ENCODE results near the gene ADK.
A peak's percentile ranks its signal among the peaks of the same experiment; 100 is the strongest.

Gene ADK

DNA sequence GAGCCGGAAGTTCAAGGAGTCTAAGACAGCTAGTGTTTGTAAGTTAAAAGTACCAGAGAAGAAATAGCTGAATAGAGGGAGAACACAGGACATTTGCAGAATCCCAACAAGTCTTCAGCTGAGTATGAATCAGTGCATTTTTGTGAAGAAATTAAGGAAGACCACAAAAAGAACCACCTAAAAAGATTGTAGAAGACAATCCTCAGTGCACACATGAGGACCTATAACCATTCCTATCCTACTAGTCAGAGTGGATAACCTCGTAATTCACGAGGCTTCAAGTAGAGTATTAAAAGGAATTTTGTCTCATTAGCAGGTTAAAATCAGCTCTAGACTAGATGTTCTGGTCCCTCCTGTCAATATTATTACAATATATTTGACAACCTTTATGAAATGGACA is 380.0 kb downstream of the ADK start:
- H3K4me2 ChIP-seq = no peak overlapping the region
- H3K4me1 ChIP-seq = 0 out of 2 replicates have a peak, but pooled peaks cover 7% of the 10 kb centered on the region
- H3K4me3 ChIP-seq = no peak overlapping the region
- no peak overlapping the region for H3K9ac ChIP-seq
- H3K27me3 ChIP-seq = no peaks in the 10 kb centered on the region
- no peaks in the 10 kb centered on the region for H4K20me1 ChIP-seq
- H3K9me3 ChIP-seq = no peaks in the 10 kb centered on the region
- H3K27ac ChIP-seq = no peak overlapping the region
- no peak for TF ChIP-seq Cebpa-rat (IDR thresholded peaks at IDR 0.05)
- H3K36me3 ChIP-seq = no peaks in the 10 kb centered on the region

DNA sequence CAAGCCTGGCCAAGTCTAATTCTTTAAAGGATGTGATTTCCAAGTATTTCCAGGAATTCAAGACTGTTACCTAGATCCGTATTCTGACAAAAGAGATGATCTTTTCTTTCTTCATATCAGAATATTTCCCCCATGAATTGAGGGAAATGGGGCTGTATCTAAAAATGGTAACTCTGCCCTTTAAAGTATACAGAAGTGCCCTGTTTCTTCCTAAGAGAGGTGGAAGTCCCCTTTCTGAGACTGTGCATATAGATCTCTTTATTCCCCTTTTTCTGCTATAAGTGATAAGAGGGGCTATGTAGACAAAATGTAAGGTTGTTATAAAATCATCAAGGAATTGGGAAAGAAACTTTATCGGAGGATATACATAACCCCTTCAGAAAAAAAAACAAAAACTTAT is 388.3 kb downstream of the ADK start:
- H3K4me2 ChIP-seq = no peak overlapping the region
- H3K4me1 ChIP-seq = no peaks in the 10 kb centered on the region
- no peaks in the 10 kb centered on the region for H3K9me3 ChIP-seq
- no peaks in the 10 kb centered on the region for H4K20me1 ChIP-seq
- no peaks in the 10 kb centered on the region for H3K36me3 ChIP-seq
- H3K4me3 ChIP-seq = no peak overlapping the region
- no peak for TF ChIP-seq Cebpa-rat (IDR thresholded peaks at IDR 0.05)
- no peak overlapping the region for H3K27ac ChIP-seq
- no peak overlapping the region for H3K9ac ChIP-seq
- no peaks in the 10 kb centered on the region for H3K27me3 ChIP-seq

DNA sequence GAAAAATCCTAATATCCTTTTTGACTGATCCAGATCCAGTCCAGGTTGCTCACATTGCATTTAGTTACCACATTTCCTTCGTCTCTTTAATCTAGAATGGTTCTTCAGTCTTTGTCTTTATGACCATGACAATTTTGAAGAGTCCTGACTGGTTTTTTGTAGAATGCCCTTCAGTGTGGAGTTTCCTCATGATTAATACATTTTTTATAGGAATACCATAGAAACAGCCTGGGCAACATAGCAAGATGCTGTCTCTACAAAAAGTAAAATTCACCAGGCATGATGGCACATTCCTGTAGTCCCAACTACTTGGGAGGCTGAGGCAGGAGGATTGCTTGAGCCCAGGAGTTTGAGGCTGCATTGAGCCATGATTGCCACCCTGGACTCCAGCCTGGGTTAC is 390.4 kb downstream of the ADK start:
- no peaks in the 10 kb centered on the region for H3K4me1 ChIP-seq
- H3K4me3 ChIP-seq = no peak overlapping the region
- H3K36me3 ChIP-seq = no peaks in the 10 kb centered on the region
- no peaks in the 10 kb centered on the region for H3K9me3 ChIP-seq
- H3K27me3 ChIP-seq = no peaks in the 10 kb centered on the region
- no peaks in the 10 kb centered on the region for H4K20me1 ChIP-seq
- no peak overlapping the region for H3K27ac ChIP-seq
- no peak for TF ChIP-seq Cebpa-rat (IDR thresholded peaks at IDR 0.05)
- no peak overlapping the region for H3K4me2 ChIP-seq
- H3K9ac ChIP-seq = no peak overlapping the region

DNA sequence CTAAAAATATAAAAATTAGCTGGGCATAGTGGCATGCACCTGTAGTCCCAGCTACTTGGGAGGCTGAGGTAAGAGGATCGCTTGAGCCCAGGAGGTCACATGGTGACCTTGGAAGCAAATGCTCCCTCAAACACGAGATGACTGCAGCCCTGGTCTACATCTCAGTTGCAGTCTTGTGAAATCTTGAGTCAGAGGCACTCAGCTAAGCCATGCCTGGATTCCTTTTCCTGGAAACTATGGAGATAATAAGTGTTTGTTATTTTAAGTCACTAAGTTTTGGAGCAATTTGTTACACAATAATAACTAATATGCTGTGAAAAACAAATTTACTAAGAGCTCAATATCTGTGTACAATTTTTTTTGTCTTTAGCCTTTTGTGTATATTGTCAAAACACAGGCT is 391.1 kb downstream of the ADK start:
- Histone ChIP-seq H3K4me2 (no peak overlapping the region), H3K9me3 (no peaks in the 10 kb centered on the region), H3K9ac (no peak overlapping the region), H3K36me3 (no peaks in the 10 kb centered on the region), H3K4me1 (no peaks in the 10 kb centered on the region), H4K20me1 (no peaks in the 10 kb centered on the region), H3K4me3 (no peak overlapping the region), H3K27ac (no peak overlapping the region), H3K27me3 (no peaks in the 10 kb centered on the region)
- TF ChIP-seq Cebpa-rat (IDR thresholded peaks at IDR 0.05) = no peak

DNA sequence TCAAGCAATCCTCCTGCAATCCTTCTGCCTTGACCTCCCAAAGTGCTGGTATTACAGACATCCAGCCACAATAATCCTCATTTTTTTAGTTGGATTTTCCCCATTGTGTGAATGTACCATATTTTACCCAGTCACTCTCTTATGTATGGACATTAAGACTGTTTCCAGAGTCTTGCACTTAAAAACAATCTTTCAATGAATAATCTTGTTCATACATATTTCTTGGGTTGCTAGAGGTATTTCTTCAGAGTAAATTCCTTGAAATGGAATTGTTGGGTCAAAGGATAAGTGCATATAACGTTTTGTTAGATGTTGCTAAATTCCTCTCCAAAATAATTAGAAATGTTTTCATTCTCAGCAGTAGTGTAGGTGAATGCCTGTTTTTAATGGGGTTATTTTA is 392.3 kb downstream of the ADK start:
- TF ChIP-seq Cebpa-rat (IDR thresholded peaks at IDR 0.05) = no peak
- H3K4me1 ChIP-seq = no peaks in the 10 kb centered on the region
- H3K27me3 ChIP-seq = no peaks in the 10 kb centered on the region
- H3K36me3 ChIP-seq = no peaks in the 10 kb centered on the region
- 0 out of 2 replicates have a peak, but pooled peaks cover 5% of the 10 kb centered on the region for H3K9me3 ChIP-seq
- H3K4me3 ChIP-seq = no peak overlapping the region
- no peak overlapping the region for H3K27ac ChIP-seq
- no peak overlapping the region for H3K9ac ChIP-seq
- H3K4me2 ChIP-seq = no peak overlapping the region
- no peaks in the 10 kb centered on the region for H4K20me1 ChIP-seq

DNA sequence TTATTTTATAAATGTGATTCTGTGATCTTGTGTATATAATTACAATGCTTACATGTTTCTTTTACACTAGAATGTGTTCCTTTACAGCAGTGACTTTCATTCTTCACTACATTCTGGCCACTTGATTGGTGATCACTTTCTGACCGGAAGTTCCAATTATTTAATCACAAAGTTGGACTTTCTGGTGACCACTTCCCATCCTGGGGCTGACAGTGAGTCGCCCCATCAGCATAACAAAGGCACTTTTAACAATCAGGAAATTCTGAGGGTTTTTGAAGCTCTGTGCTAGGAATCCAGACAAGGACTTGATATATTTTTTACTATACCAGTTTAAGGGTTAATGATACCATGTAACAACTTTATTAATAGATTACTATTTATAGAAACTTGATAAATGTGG is 393.1 kb downstream of the ADK start:
- Histone ChIP-seq H3K4me1 (no peaks in the 10 kb centered on the region), H3K4me2 (no peak overlapping the region), H3K4me3 (no peak overlapping the region), H3K27ac (no peak overlapping the region), H3K9me3 (0 out of 2 replicates have a peak, but pooled peaks cover 5% of the 10 kb centered on the region), H3K36me3 (no peaks in the 10 kb centered on the region), H3K9ac (no peak overlapping the region), H4K20me1 (no peaks in the 10 kb centered on the region), H3K27me3 (no peaks in the 10 kb centered on the region)
- TF ChIP-seq Cebpa-rat (IDR thresholded peaks at IDR 0.05) = no peak

DNA sequence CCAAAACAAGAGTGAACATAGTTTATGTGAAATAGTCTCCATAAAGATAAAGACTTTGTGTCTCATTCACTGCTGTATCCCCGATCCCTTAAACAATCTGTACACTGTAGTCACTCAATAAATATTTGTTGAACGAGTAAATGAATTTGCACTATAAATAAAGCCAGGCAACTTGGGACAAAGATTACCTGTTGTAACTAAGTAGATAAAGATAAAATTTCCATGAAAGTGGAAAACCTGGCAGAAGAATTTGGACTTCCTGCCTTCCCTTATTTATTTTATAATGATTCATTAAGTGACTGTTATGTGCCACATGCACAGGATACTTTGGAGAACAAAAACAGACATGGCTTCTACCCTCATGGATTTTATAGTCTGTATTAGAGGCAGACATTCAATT is 397.7 kb downstream of the ADK start:
- Histone ChIP-seq H4K20me1 (no peaks in the 10 kb centered on the region), H3K4me3 (no peak overlapping the region), H3K4me2 (no peak overlapping the region), H3K9me3 (0 out of 2 replicates have a peak, but pooled peaks cover 5% of the 10 kb centered on the region), H3K36me3 (no peaks in the 10 kb centered on the region), H3K4me1 (no peaks in the 10 kb centered on the region), H3K27me3 (no peaks in the 10 kb centered on the region), H3K9ac (no peak overlapping the region), H3K27ac (no peak overlapping the region)
- TF ChIP-seq Cebpa-rat (IDR thresholded peaks at IDR 0.05) = no peak

DNA sequence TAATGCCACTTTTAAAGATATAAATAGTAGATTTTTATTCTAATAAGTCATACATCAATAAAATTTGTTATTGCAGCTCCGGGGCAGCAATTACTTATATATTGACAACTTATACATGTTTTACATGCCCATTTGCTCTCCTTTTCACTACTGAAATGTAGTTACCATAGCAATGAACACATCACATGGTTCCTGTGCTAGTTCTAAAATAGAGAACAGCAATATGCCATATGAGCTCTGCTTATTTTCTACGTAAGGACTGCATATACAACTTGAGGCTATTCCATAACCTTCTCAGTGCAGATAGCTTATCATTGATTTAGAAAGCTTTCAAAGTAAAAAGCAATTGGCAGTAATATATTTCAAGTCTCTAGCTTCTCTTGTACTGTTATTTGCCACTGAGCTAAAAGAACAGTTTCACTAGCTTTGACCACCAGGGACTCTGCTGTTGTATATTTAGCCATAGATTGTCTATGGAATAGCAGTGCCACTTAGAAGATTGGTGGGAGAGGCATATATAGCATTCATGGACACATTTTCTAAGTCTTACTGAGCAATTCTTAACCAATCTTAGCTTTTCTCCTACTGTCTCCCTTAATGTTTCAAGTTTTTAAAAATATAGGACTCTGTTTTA is 405.2 kb downstream of the ADK start:
- Histone ChIP-seq H3K9me3 (peaks cover 11% of the 10 kb centered on the region; the same call in 1 of the 2 replicates), H3K27me3 (no peaks in the 10 kb centered on the region), H3K36me3 (peaks cover 12% of the 10 kb centered on the region; the same call in 1 of the 2 replicates), H3K4me2 (no peak overlapping the region), H3K4me3 (no peak overlapping the region), H3K4me1 (peaks cover 10% of the 10 kb centered on the region), H3K9ac (no peak overlapping the region), H4K20me1 (no peaks in the 10 kb centered on the region), H3K27ac (no peak overlapping the region)
- no peak for TF ChIP-seq Cebpa-rat (IDR thresholded peaks at IDR 0.05)

DNA sequence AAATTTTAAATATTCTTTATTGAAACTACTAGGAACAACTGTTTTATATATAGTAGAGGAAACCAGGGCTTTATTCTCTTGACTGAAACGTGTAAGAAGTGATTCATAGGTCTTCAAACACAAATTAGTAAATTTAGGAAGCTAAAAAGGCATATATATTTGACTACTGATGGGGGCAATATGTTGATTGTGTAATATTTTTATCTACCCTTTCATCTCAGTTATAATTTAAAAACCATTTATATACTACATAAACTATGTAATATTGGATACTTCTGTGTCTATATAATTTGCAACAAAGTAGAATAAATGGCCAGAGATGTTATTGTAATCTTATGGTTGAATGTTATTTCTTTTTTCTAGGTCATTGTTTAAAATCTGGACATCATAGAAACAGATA is 406.1 kb downstream of the ADK start:
- no peak overlapping the region for H3K4me2 ChIP-seq

DNA sequence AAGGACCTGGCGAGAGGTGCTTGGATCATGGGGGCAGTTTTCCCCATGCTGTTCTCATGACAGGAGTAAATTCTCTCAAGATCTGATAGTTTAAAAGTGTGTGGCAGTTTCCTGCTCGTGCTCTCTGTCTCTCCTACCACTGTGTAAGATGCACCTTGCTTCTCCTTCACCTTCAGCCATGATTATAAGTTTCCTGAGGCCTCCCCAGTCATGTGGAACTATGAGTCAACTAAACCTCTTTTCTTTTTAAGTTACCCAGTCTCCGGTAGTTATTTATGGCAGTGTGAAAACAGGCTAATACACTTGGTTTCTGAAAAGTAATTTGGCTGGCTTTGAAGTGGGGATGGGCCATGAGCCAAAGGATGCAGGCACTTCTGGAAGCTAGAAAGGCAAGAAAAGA is 407.4 kb downstream of the ADK start:
- H3K4me1 ChIP-seq = peaks cover 10% of the 10 kb centered on the region
- peak overlapping the region; percentile 25; the same call in 1 of the 2 replicates for H3K4me2 ChIP-seq
- H3K4me3 ChIP-seq = no peak overlapping the region
- H3K9ac ChIP-seq = no peak overlapping the region
- H3K27ac ChIP-seq = no peak overlapping the region
- no peaks in the 10 kb centered on the region for H4K20me1 ChIP-seq
- no peaks in the 10 kb centered on the region for H3K27me3 ChIP-seq
- peaks cover 11% of the 10 kb centered on the region; the same call in 1 of the 2 replicates for H3K9me3 ChIP-seq
- no peak for TF ChIP-seq Cebpa-rat (IDR thresholded peaks at IDR 0.05)
- peaks cover 12% of the 10 kb centered on the region; the same call in 1 of the 2 replicates for H3K36me3 ChIP-seq

More for the DNA sequence above, 406.1 kb downstream of the ADK start:
- no peak overlapping the region for H3K9ac ChIP-seq
- no peaks in the 10 kb centered on the region for H4K20me1 ChIP-seq
- H3K4me1 ChIP-seq = peaks cover 10% of the 10 kb centered on the region
- H3K27ac ChIP-seq = no peak overlapping the region
- TF ChIP-seq Cebpa-rat (IDR thresholded peaks at IDR 0.05) = no peak
- peaks cover 12% of the 10 kb centered on the region; the same call in 1 of the 2 replicates for H3K36me3 ChIP-seq
- no peaks in the 10 kb centered on the region for H3K27me3 ChIP-seq
- H3K4me3 ChIP-seq = no peak overlapping the region
- H3K9me3 ChIP-seq = peaks cover 11% of the 10 kb centered on the region; the same call in 1 of the 2 replicates
